IMR-90 (cell line): ENCODE measurements around the gene B3GLCT. TPM values are rescaled to one million over a fixed set of nuclear protein-coding genes. Genes with fewer than 3 reads are reported as not detected.

Source experiments
- ATAC-seq: fragments of 200-7000 bp; cut with Tn5 transposase; 2 replicates; pipeline ENCODE4 v1.9.1; 2020; ENCODE audit warnings: low read depth, mild to moderate bottlenecking, moderate library complexity
- BruUV-seq: library from RNA; stranded (reverse); fragments of 400-500 nt; replicated peaks from 2 replicates; lab custom pipeline; 2021; lab: Mats Ljungman, UMichigan
- CTCF ChIA-PET: fragments of 300-600 bp; formaldehyde crosslinking; extraction: SDS; loops from one replicate; lab custom pipeline; 2021; ENCODE audit warnings: antibody characterized with exemption; lab: Yijun Ruan, JAX
- POLR2A ChIA-PET: fragments of 300-600 bp; sonication (Branson Sonifier 250); formaldehyde crosslinking; loops from one replicate; lab custom pipeline; 2022; ENCODE audit warnings: antibody characterized with exemption; ENCODE audit not compliant: unreplicated experiment; lab: Charles Lee
- DNase-seq: peaks from one replicate; pipeline ENCODE4 v3.0.0; 2013
- H2AFZ ChIP-seq: replicated peaks from 2 replicates; pipeline ENCODE3; 2013; ENCODE audit warnings: low read length, mild to moderate bottlenecking; ENCODE audit not compliant: poor library complexity
- H2AK5ac ChIP-seq: 2 replicates; pipeline ENCODE4 v1.6.1; 2013; ENCODE audit warnings: low read depth, low read length, inconsistent platforms
- H2AK9ac ChIP-seq: replicated peaks from 2 replicates; pipeline ENCODE3; 2013; ENCODE audit warnings: mild to moderate bottlenecking, low read depth, low read length, moderate library complexity; ENCODE audit not compliant: poor library complexity
- H2BK120ac ChIP-seq: 2 replicates; pipeline ENCODE4 v1.6.1; 2013; ENCODE audit warnings: low read depth, low read length, inconsistent platforms
- H2BK15ac ChIP-seq: 3 replicates; pipeline ENCODE4 v1.6.1; 2013; ENCODE audit warnings: low read depth, low read length, inconsistent platforms
- H2BK20ac ChIP-seq: 2 replicates; pipeline ENCODE4 v1.6.1; 2013; ENCODE audit warnings: low read depth, mild to moderate bottlenecking, inconsistent platforms, low read length, moderate library complexity
- H2BK5ac ChIP-seq: 2 replicates; pipeline ENCODE4 v1.6.1; 2013; ENCODE audit warnings: mild to moderate bottlenecking, low read depth, low read length, inconsistent platforms; ENCODE audit not compliant: poor library complexity, severe bottlenecking
- H3K14ac ChIP-seq: replicated peaks from 2 replicates; pipeline ENCODE4 v1.6.1; 2013; ENCODE audit warnings: low read depth, low read length, inconsistent platforms
- H3K18ac ChIP-seq: 2 replicates; pipeline ENCODE4 v1.6.1; 2013; ENCODE audit warnings: low read depth, low read length, control low read depth
- H3K23ac ChIP-seq: 2 replicates; pipeline ENCODE4 v1.6.1; 2013; ENCODE audit warnings: low read depth, low read length, inconsistent platforms
- H3K27ac ChIP-seq: 2 replicates; pipeline ENCODE4 v1.5.1; 2013; ENCODE audit warnings: mild to moderate bottlenecking, control low read depth, low read length; ENCODE audit not compliant: insufficient read depth
- H3K27me3 ChIP-seq: 2 replicates; pipeline ENCODE4 v1.6.1; 2013; ENCODE audit warnings: low read length; ENCODE audit not compliant: control insufficient read depth, insufficient read depth
- H3K36me3 ChIP-seq: 2 replicates; pipeline ENCODE4 v1.6.1; 2013; ENCODE audit warnings: low read length, mixed read lengths; ENCODE audit not compliant: control insufficient read depth, insufficient read depth
- H3K4ac ChIP-seq: 2 replicates; pipeline ENCODE4 v1.6.1; 2013; ENCODE audit warnings: low read depth, low read length, inconsistent platforms
- H3K4me1 ChIP-seq: 2 replicates; pipeline ENCODE4 v1.6.1; 2013; ENCODE audit warnings: low read length, mixed read lengths; ENCODE audit not compliant: control insufficient read depth, insufficient read depth
- H3K4me2 ChIP-seq: 2 replicates; pipeline ENCODE4 v1.6.1; 2013; ENCODE audit warnings: low read depth, mild to moderate bottlenecking, control low read depth, low read length, moderate library complexity
- H3K4me3 ChIP-seq: 2 replicates; pipeline ENCODE4 v1.5.1; 2013; ENCODE audit warnings: low read depth, mild to moderate bottlenecking, control low read depth, low read length, moderate library complexity; ENCODE audit not compliant: insufficient read depth
- H3K56ac ChIP-seq: 2 replicates; pipeline ENCODE4 v1.6.1; 2013; ENCODE audit warnings: low read length, inconsistent platforms; ENCODE audit not compliant: insufficient read depth; ENCODE audit errors: extremely low read depth
- H3K79me1 ChIP-seq, 2 experiments: 2 replicates each; pipeline ENCODE4 v1.6.1; 2013; ENCODE audit warnings: low read length in 2 of 2, inconsistent platforms in 1 of 2, low read depth in 1 of 2
- H3K9ac ChIP-seq: 2 replicates; pipeline ENCODE4 v1.6.1; 2013; ENCODE audit warnings: low read depth, low read length, control low read depth
- H3K9me1 ChIP-seq: 2 replicates; pipeline ENCODE4 v1.6.1; 2013; ENCODE audit warnings: low read length, inconsistent platforms; ENCODE audit not compliant: insufficient read depth
- H3K9me3 ChIP-seq: 2 replicates; pipeline ENCODE4 v1.6.1; 2013; ENCODE audit warnings: low read length; ENCODE audit not compliant: control insufficient read depth, insufficient read depth
- H4K20me1 ChIP-seq: 2 replicates; pipeline ENCODE4 v1.6.1; 2013; ENCODE audit warnings: low read length, inconsistent platforms; ENCODE audit not compliant: insufficient read depth
- H4K5ac ChIP-seq: 2 replicates; pipeline ENCODE4 v1.6.1; 2013; ENCODE audit warnings: mild to moderate bottlenecking, low read depth, low read length, control low read depth
- H4K8ac ChIP-seq, 2 experiments: 2 replicates each; pipeline ENCODE4 v1.6.1; 2013; ENCODE audit warnings: low read depth in 2 of 2, low read length in 2 of 2, control low read depth in 1 of 2, inconsistent platforms in 1 of 2
- H4K91ac ChIP-seq: 2 replicates; pipeline ENCODE4 v1.6.1; 2013; ENCODE audit warnings: low read depth, low read length, inconsistent platforms; ENCODE audit not compliant: insufficient read depth
- CEBPB ChIP-seq: IDR thresholded peaks from 2 replicates; pipeline ENCODE4 v1.6.1; 2012; ENCODE audit warnings: low read depth, low read length, improper control_type of control experiment
- MAFK ChIP-seq: IDR thresholded peaks from 2 replicates; pipeline ENCODE4 v1.6.1; 2012; ENCODE audit warnings: low read depth, low read length, improper control_type of control experiment
- MAZ ChIP-seq: IDR thresholded peaks from 2 replicates; pipeline ENCODE4 v1.6.1; 2012; ENCODE audit warnings: low read depth, mild to moderate bottlenecking, low read length, improper control_type of control experiment, moderate library complexity, borderline replicate concordance
- POLR2A ChIP-seq: IDR thresholded peaks from 2 replicates; pipeline ENCODE4 v1.6.1; 2012; ENCODE audit warnings: mild to moderate bottlenecking, low read depth, low read length
- RAD21 ChIP-seq: IDR thresholded peaks from 2 replicates; pipeline ENCODE4 v1.6.1; 2012; ENCODE audit warnings: low read length, improper control_type of control experiment
- RCOR1 ChIP-seq: IDR thresholded peaks from 2 replicates; pipeline ENCODE4 v1.6.1; 2012; ENCODE audit warnings: mild to moderate bottlenecking, low read length, improper control_type of control experiment; ENCODE audit not compliant: insufficient replicate concordance
- SMC3 ChIP-seq: fragments of 150-350 bp; IDR thresholded peaks from 2 replicates; pipeline ENCODE4 v1.6.1; 2016; ENCODE audit warnings: low read depth, mild to moderate bottlenecking, antibody characterized with exemption, low read length, moderate library complexity
- WGBS, 2 experiments: methylation state at CpG; one replicate each; pipeline versions ENCODE4 v1.1.5 to v1.1.7; 2013; ENCODE audit warnings: missing lambda C conversion rate in 2 of 2; ENCODE audit not compliant: insufficient read length in 1 of 2; ENCODE audit errors: extremely low coverage in 2 of 2; 5-methylcytosine and 5-hydroxymethylcytosine counted together
- dilution Hi-C: fragments of 300-500 bp; cut with HindIII; formaldehyde crosslinking; loops from one replicate; pipeline ENCODE4 v1.14.3; 2018; ENCODE audit warnings: low sequenced_read_pairs; ENCODE audit not compliant: unreplicated experiment
- in situ Hi-C: fragments of 300-500 bp; cut with MboI; formaldehyde crosslinking; loops from 3 replicates; pipeline ENCODE4 v1.14.3; 2019; ENCODE audit warnings: low sequenced_read_pairs, inconsistent platforms, mixed read lengths
- intact Hi-C: fragments of 100-400 bp; cut with micrococcal nuclease; formaldehyde crosslinking; loops from 2 replicates; pipeline ENCODE4 v1.10.0; 2022
- polyA plus RNA-seq, 3 experiments: library from polyadenylated mRNA; depleted of rRNA; stranded (reverse); fragments of >200 nt; gene quantifications; 2 replicates each; pipeline ENCODE4 v1.2.3, GENCODE V29; 2012; ENCODE audit warnings: low replicate concordance in 1 of 3
- total RNA-seq: library from RNA; depleted of rRNA; stranded (reverse); fragments of >200 nt; gene quantifications from 2 replicates; pipeline ENCODE4 v1.2.3, GENCODE V29; 2012

The B3GLCT gene
- total and polyA plus RNA-seq, 2 of the 4 experiments (the other 2 are of a cell fraction) = 2.0 to 4.5 TPM

DNA sequence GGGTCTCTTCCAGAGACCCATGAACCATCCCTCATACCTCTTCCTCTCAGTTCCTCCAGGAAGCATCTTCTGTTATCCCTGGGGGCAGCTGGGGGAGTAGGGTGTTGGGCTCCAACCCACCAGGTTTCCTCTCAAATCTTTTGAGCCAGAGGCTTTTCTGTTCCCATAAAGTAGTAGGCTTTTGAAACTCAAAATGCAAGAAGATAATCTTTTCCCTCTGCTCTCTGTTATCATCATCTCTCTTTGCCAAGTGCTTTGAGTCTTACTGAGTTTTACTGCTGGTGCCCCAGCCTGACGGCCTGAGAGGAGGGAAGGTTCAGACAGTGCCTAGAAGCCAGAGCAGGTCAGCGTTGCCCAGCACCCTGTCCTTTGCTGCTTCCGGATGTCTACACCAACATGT is 157.2 kb downstream of the B3GLCT start:
- Histone ChIP-seq H4K20me1 (no peaks in the 10 kb centered on the region), H2BK20ac (no peak overlapping the region), H2BK5ac (no peak overlapping the region), H3K56ac (no peak overlapping the region), H3K9ac (no peak overlapping the region), H3K4me2 (no peak overlapping the region), H2AK5ac (no peak overlapping the region), H3K18ac (no peak overlapping the region), H4K5ac (no peak overlapping the region), H2AFZ (no peak overlapping the region), H2BK120ac (no peak overlapping the region), H2BK15ac (no peak overlapping the region), H2AK9ac (peak overlapping the region; percentile 73), H3K4me3 (no peak overlapping the region), H3K27me3 (peaks cover 7% of the 10 kb centered on the region; the same call in 1 of the 2 replicates), H3K4me1 (no peaks in the 10 kb centered on the region), H3K9me1 (no peaks in the 10 kb centered on the region), H3K9me3 (peaks cover 3% of the 10 kb centered on the region; the same call in 1 of the 2 replicates), H3K23ac (no peak overlapping the region), H3K4ac (no peak overlapping the region), H4K8ac (no peak overlapping the region), H3K14ac (no peak overlapping the region), H3K27ac (no peak overlapping the region), H3K36me3 (no peaks in the 10 kb centered on the region), H4K91ac (no peak overlapping the region), H3K79me1 (no peaks in the 10 kb centered on the region)
- TF ChIP-seq CEBPB (no peak), RCOR1 (no peak), MAZ (no peak), RAD21 (no peak), POLR2A (no peak), MAFK (no peak), SMC3 (no peak)
- BruUV-seq = no TSS peak
- dilution Hi-C loops = no loop called here
- CTCF ChIA-PET = no interaction called here
- ATAC-seq (no peak), DNase-seq (no peak)
- POLR2A ChIA-PET = no interaction called here
- no CpG with 5 or more reads among the region's 3 CpGs for WGBS, 2 experiments
- intact Hi-C loops = no loop called here
- in situ Hi-C loops = no loop called here
